HepG2 (cell line): ENCODE measurements around the gene ABCB11. TPM values are rescaled to one million over a fixed set of nuclear protein-coding genes. Genes with fewer than 3 reads are reported as not detected.

Experiments used
- ATAC-seq: fragments of 200-7000 bp; cut with Tn5 transposase; 3 replicates; pipeline ENCODE4 v1.9.1; 2020; ENCODE audit warnings: mild to moderate bottlenecking, moderate library complexity
- BruUV-seq: library from RNA; stranded (reverse); fragments of 400-500 nt; replicated peaks from 2 replicates; lab custom pipeline; 2021; lab: Mats Ljungman, UMichigan
- CTCF ChIA-PET: fragments of 300-600 bp; formaldehyde crosslinking; extraction: SDS; loops from one replicate; lab custom pipeline; 2021; ENCODE audit warnings: low total read pairs, inconsistent platforms, low intra/inter-chr PET ratio; lab: Yijun Ruan, JAX
- POLR2A ChIA-PET: fragments of 350-600 bp; sonication (Branson Sonifier 250); formaldehyde crosslinking; loops from one replicate; lab custom pipeline; 2020; ENCODE audit warnings: antibody characterized with exemption, inconsistent platforms; lab: Yijun Ruan, JAX
- DNase-seq: peaks from one replicate; pipeline ENCODE4 v3.0.0-alpha.2; 2015; ENCODE audit warnings: low spot score
- FAIRE-seq: peaks from 3 replicates; lab custom pipeline; 2011; peaks lifted over from hg19 to GRCh38; lab: Jason Lieb, UNC
- H2AFZ ChIP-seq: one replicate; pipeline ENCODE4 v1.6.1; 2011; ENCODE audit warnings: low read length, inconsistent platforms
- H3K27ac ChIP-seq: fragments of 300-600 bp; 3 replicates; pipeline ENCODE4 v1.8.0; 2011; ENCODE audit warnings: mixed run types, mild to moderate bottlenecking, mixed read lengths, low read length, inconsistent platforms; ENCODE audit not compliant: insufficient read depth; ENCODE audit errors: extremely low read length
- H3K27me3 ChIP-seq, 2 experiments: fragments of 200-600 bp in 1 of 2; 2 replicates in 1 of 2; 3 replicates in 1 of 2; pipeline versions ENCODE4 v1.6.0 to v1.8.0; 2011; ENCODE audit warnings: low read length in 2 of 2, mild to moderate bottlenecking in 2 of 2, moderate library complexity in 2 of 2, inconsistent platforms in 1 of 2; ENCODE audit not compliant: insufficient read depth in 2 of 2, control insufficient read depth in 1 of 2
- H3K36me3 ChIP-seq, 2 experiments: fragments of 200-600 bp in 1 of 2; replicated peaks in 1 of 2; 2 replicates in 1 of 2; 3 replicates in 1 of 2; pipeline versions ENCODE4 v1.5.1 to v1.8.0; 2011; ENCODE audit warnings: low read length in 2 of 2, inconsistent platforms in 1 of 2; ENCODE audit not compliant: insufficient read depth in 2 of 2, control insufficient read depth in 1 of 2
- H3K4me1 ChIP-seq: 2 replicates; pipeline ENCODE4 v1.5.1; 2012; ENCODE audit warnings: low read length, inconsistent platforms; ENCODE audit not compliant: insufficient read depth
- H3K4me2 ChIP-seq: 2 replicates; pipeline ENCODE4 v1.6.0; 2011; ENCODE audit warnings: low read depth, low read length, inconsistent platforms
- H3K4me3 ChIP-seq, 3 experiments: fragments of 200-600 bp in 1 of 3; sonication (generic), shearing (Covaris generic) in 1 of 3; replicated peaks in 1 of 3; 2 replicates each; pipeline ENCODE4 v1.5.1; 2011 to 2016; ENCODE audit warnings: low read length in 3 of 3, inconsistent platforms in 2 of 3, low read depth in 2 of 3, mild to moderate bottlenecking in 2 of 3, control low read depth in 1 of 3, mixed read lengths in 1 of 3; ENCODE audit not compliant: insufficient read depth in 1 of 3
- H3K79me2 ChIP-seq: one replicate; pipeline ENCODE4 v1.6.1; 2011; ENCODE audit warnings: low read length, inconsistent platforms; ENCODE audit not compliant: insufficient read depth
- H3K9ac ChIP-seq: 2 replicates; pipeline ENCODE4 v1.6.0; 2011; ENCODE audit warnings: mild to moderate bottlenecking, low read depth, low read length, inconsistent platforms; ENCODE audit not compliant: insufficient read depth
- H3K9me3 ChIP-seq: 2 replicates; pipeline ENCODE4 v1.5.1; 2012; ENCODE audit warnings: mild to moderate bottlenecking, low read length
- H4K20me1 ChIP-seq: 2 replicates; pipeline ENCODE4 v1.6.0; 2011; ENCODE audit warnings: inconsistent platforms, mild to moderate bottlenecking, low read length, moderate library complexity; ENCODE audit not compliant: insufficient read depth
- ARID2 ChIP-seq: sonication (generic); formaldehyde crosslinking; IDR thresholded peaks from 2 replicates; pipeline ENCODE4 v1.8.1; 2022; ENCODE audit warnings: mild to moderate bottlenecking, missing genetic modification reagents, borderline replicate concordance
- ATF7 ChIP-seq, 2 experiments: fragments of 450-650 bp in 1 of 2; sonication (generic) in 1 of 2; formaldehyde crosslinking in 1 of 2; IDR thresholded peaks; 2 replicates each; pipeline versions ENCODE4 v1.4.0 to v1.6.1; 2016 to 2020; ENCODE audit warnings: antibody characterized with exemption in 1 of 2, mild to moderate bottlenecking in 1 of 2, missing genetic modification reagents in 1 of 2
- CCAR2 ChIP-seq: fragments of 200-400 bp; formaldehyde crosslinking; optimal IDR thresholded peaks from 2 replicates; pipeline ENCODE3; 2018; ENCODE audit warnings: low read depth, mild to moderate bottlenecking, low read length, moderate library complexity
- HCFC1 ChIP-seq: fragments of 150-350 bp; IDR thresholded peaks from 2 replicates; pipeline ENCODE4 v1.6.1; 2014; ENCODE audit warnings: low read depth, low read length
- KDM6A ChIP-seq: IDR thresholded peaks from 2 replicates; pipeline ENCODE4 v1.6.1; 2016; ENCODE audit warnings: low read depth
- NCOA1 ChIP-seq: sonication (generic); formaldehyde crosslinking; IDR thresholded peaks from 2 replicates; pipeline ENCODE4 v1.9.0; 2021; ENCODE audit warnings: missing genetic modification reagents
- NRL ChIP-seq: sonication (generic); formaldehyde crosslinking; IDR thresholded peaks from 2 replicates; pipeline ENCODE4 v1.5.0; 2020; ENCODE audit warnings: missing genetic modification reagents, mild to moderate bottlenecking, moderate library complexity, borderline replicate concordance
- PAXIP1 ChIP-seq: sonication (generic); formaldehyde crosslinking; conservative IDR thresholded peaks from 2 replicates; pipeline ENCODE4 v1.4.0; 2020; ENCODE audit warnings: mild to moderate bottlenecking, missing genetic modification reagents, moderate library complexity
- ZC3H4 ChIP-seq: sonication (generic); formaldehyde crosslinking; IDR thresholded peaks from 2 replicates; pipeline ENCODE4 v1.4.0; 2020; ENCODE audit warnings: missing genetic modification reagents, borderline replicate concordance
- ZKSCAN1 ChIP-seq: fragments of 150-350 bp; IDR thresholded peaks from 2 replicates; pipeline ENCODE4 v1.6.1; 2014; ENCODE audit warnings: low read length
- ZNF101 ChIP-seq: sonication (generic); formaldehyde crosslinking; IDR thresholded peaks from 2 replicates; pipeline ENCODE4 v1.4.0; 2020; ENCODE audit warnings: mild to moderate bottlenecking, low read depth, missing genetic modification reagents, borderline replicate concordance
- ZNF432 ChIP-seq: sonication (generic); formaldehyde crosslinking; IDR thresholded peaks from 2 replicates; pipeline ENCODE4 v1.5.0; 2020; ENCODE audit warnings: missing genetic modification reagents, mild to moderate bottlenecking, borderline replicate concordance
- ZNF879 ChIP-seq: sonication (generic); formaldehyde crosslinking; IDR thresholded peaks from 2 replicates; pipeline ENCODE4 v1.8.1; 2023; ENCODE audit warnings: missing genetic modification reagents
- ZSCAN12 ChIP-seq: sonication (generic); formaldehyde crosslinking; IDR thresholded peaks from 2 replicates; pipeline ENCODE4 v1.9.0; 2021; ENCODE audit warnings: mild to moderate bottlenecking, missing genetic modification reagents
- WGBS: methylation state at CpG from one replicate; pipeline ENCODE4 v1.1.6; 2017; ENCODE audit warnings: low lambda C conversion rate; 5-methylcytosine and 5-hydroxymethylcytosine counted together
- in situ Hi-C: cut with HindIII; loops from 2 replicates; pipeline ENCODE4 v1.10.0; 2017; ENCODE audit warnings: low pct_unique_long_range_greater_than_20kb; ENCODE audit not compliant: extremely low pct_ligation_motif_present
- intact Hi-C: fragments of 100-400 bp; cut with micrococcal nuclease; formaldehyde crosslinking; loops from one replicate; pipeline ENCODE4 v1.10.0; 2022; ENCODE audit not compliant: unreplicated experiment
- polyA plus RNA-seq, 8 experiments: library from polyadenylated mRNA; depleted of rRNA in 3 of 8; stranded (reverse) in 7 of 8; unstranded in 1 of 8; fragments of >200 nt; fragmentation: Illumina TruSeq in 4 of 8; extraction: Trizol in 4 of 8; gene quantifications; 2 replicates each; pipeline versions ENCODE4 v1.2.1 to v1.2.3, GENCODE V29; 2011 to 2016; ENCODE audit warnings: low read depth in 4 of 8, missing spikeins in 1 of 8, mixed read lengths in 1 of 8; ENCODE audit not compliant: insufficient read depth in 1 of 8
- total RNA-seq, 5 experiments: library from RNA; depleted of rRNA; stranded (reverse); fragments of >200 nt; fragmentation: Illumina TruSeq; extraction: Trizol; gene quantifications; 2 replicates each; pipeline ENCODE4 v1.2.3, GENCODE V29; 2016; ENCODE audit warnings: low read depth in 1 of 5
- TF ChIP-seq, protein P1 (sequence below), 2 experiments: IDR thresholded peaks; 2 replicates each; pipeline ENCODE4 v1.6.1; 2011 to 2012; ENCODE audit warnings: low read length in 2 of 2, borderline replicate concordance in 1 of 2, low read depth in 1 of 2, mild to moderate bottlenecking in 1 of 2, moderate library complexity in 1 of 2
- TF ChIP-seq, protein P2 (sequence below): sonication (generic); formaldehyde crosslinking; IDR thresholded peaks from 2 replicates; pipeline ENCODE4 v1.4.0; 2020; ENCODE audit warnings: mild to moderate bottlenecking, missing genetic modification reagents
- TF ChIP-seq, protein P3 (sequence below): IDR thresholded peaks from 2 replicates; pipeline ENCODE4 v1.6.1; 2016; ENCODE audit warnings: low read depth, borderline replicate concordance

The ABCB11 gene
- total and polyA plus RNA-seq, 2 of the 13 experiments (the other 11 are each of a cell fraction or from before 2014, with no cell fraction given) = not detected

- no peak overlapping the region for H3K9ac ChIP-seq
- H3K9me3 ChIP-seq = no peaks in the 10 kb centered on the region
- H3K4me3 ChIP-seq = no peak overlapping the region
- no peak for DNase-seq
- TF ChIP-seq ATF7 (IDR thresholded peaks at IDR 0.05) (no peak), ATF7 (CRISPR knock-in tag; IDR thresholded peaks at IDR 0.05) (no peak), ZNF101 (CRISPR knock-in tag) (no peak), NRL (CRISPR knock-in tag) (no peak), CCAR2 (no peak), ARID2 (CRISPR knock-in tag) (no peak), PAXIP1 (CRISPR knock-in tag) (no peak), ZKSCAN1 (no peak), NCOA1 (CRISPR knock-in tag) (no peak), ZNF879 (CRISPR knock-in tag) (no peak), KDM6A (CRISPR knock-in tag) (no peak), HCFC1 (no peak), ZC3H4 (no peak), ZNF432 (CRISPR knock-in tag) (no peak), ZSCAN12 (CRISPR knock-in tag) (no peak)
- TF ChIP-seq, protein P1, sequence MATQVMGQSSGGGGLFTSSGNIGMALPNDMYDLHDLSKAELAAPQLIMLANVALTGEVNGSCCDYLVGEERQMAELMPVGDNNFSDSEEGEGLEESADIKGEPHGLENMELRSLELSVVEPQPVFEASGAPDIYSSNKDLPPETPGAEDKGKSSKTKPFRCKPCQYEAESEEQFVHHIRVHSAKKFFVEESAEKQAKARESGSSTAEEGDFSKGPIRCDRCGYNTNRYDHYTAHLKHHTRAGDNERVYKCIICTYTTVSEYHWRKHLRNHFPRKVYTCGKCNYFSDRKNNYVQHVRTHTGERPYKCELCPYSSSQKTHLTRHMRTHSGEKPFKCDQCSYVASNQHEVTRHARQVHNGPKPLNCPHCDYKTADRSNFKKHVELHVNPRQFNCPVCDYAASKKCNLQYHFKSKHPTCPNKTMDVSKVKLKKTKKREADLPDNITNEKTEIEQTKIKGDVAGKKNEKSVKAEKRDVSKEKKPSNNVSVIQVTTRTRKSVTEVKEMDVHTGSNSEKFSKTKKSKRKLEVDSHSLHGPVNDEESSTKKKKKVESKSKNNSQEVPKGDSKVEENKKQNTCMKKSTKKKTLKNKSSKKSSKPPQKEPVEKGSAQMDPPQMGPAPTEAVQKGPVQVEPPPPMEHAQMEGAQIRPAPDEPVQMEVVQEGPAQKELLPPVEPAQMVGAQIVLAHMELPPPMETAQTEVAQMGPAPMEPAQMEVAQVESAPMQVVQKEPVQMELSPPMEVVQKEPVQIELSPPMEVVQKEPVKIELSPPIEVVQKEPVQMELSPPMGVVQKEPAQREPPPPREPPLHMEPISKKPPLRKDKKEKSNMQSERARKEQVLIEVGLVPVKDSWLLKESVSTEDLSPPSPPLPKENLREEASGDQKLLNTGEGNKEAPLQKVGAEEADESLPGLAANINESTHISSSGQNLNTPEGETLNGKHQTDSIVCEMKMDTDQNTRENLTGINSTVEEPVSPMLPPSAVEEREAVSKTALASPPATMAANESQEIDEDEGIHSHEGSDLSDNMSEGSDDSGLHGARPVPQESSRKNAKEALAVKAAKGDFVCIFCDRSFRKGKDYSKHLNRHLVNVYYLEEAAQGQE (IDR thresholded peaks at IDR 0.05; ENCODE audit: borderline replicate concordance in 1 of 2, low read depth in 1 of 2, low read length in 2 of 2) = no peak
- TF ChIP-seq, protein P2, sequence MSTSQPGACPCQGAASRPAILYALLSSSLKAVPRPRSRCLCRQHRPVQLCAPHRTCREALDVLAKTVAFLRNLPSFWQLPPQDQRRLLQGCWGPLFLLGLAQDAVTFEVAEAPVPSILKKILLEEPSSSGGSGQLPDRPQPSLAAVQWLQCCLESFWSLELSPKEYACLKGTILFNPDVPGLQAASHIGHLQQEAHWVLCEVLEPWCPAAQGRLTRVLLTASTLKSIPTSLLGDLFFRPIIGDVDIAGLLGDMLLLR = no peak
- TF ChIP-seq, protein P3, sequence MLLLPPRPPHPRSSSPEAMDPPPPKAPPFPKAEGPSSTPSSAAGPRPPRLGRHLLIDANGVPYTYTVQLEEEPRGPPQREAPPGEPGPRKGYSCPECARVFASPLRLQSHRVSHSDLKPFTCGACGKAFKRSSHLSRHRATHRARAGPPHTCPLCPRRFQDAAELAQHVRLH (CRISPR knock-in tag) = no peak
- TF ChIP-seq, all 625 proteins: peak for 0
- H3K79me2 ChIP-seq = no peaks in the 10 kb centered on the region
- H3K27ac ChIP-seq = no peak overlapping the region
- H4K20me1 ChIP-seq = no peaks in the 10 kb centered on the region
- BruUV-seq = no TSS peak
- ChIA-PET POLR2A (no interaction called here), CTCF (no interaction called here)
- in situ Hi-C loops = no loop called here
- no peak overlapping the region for H3K4me2 ChIP-seq
- FAIRE-seq = no peak
- no peak overlapping the region for H2AFZ ChIP-seq
- intact Hi-C loops = no loop called here
- ATAC-seq = no peak
- WGBS = 47% methylated on average over 4 of the region's 4 CpGs
- no peaks in the 10 kb centered on the region for H3K27me3 ChIP-seq
- H3K36me3 ChIP-seq = no peaks in the 10 kb centered on the region
- no peaks in the 10 kb centered on the region for H3K4me1 ChIP-seq
Measured at GRCh38 chr2:168977608-168978007, 53.5 kb downstream of the ABCB11 start.
